GM13976 (cell line): ENCODE measurements around the gene TTC24.
A peak's percentile ranks its signal among the peaks of the same experiment; 100 is the strongest.
"Not testable (repeated sequence)": the region's sequence is repeated elsewhere in the genome, so short reads cannot be mapped to it uniquely, and the experiment has no call there.

Source experiments
- DNase-seq: peaks from one replicate; pipeline ENCODE4 v3.0.0; 2012; ENCODE audit warnings: low spot score
- in situ Hi-C: fragments of 300-500 bp; cut with MboI; formaldehyde crosslinking; loops from one replicate; pipeline ENCODE4 v1.12.0; 2022; ENCODE audit warnings: low sequenced_read_pairs, mixed read lengths, inconsistent platforms; ENCODE audit not compliant: unreplicated experiment
- TF ChIP-seq, protein P1 (sequence below): IDR thresholded peaks from 2 replicates; pipeline ENCODE4 v1.5.1; 2012; ENCODE audit warnings: borderline replicate concordance, mild to moderate bottlenecking; ENCODE audit not compliant: insufficient read depth; ENCODE audit errors: extremely low read depth, missing control alignments, control extremely low read depth

The TTC24 gene

DNA sequence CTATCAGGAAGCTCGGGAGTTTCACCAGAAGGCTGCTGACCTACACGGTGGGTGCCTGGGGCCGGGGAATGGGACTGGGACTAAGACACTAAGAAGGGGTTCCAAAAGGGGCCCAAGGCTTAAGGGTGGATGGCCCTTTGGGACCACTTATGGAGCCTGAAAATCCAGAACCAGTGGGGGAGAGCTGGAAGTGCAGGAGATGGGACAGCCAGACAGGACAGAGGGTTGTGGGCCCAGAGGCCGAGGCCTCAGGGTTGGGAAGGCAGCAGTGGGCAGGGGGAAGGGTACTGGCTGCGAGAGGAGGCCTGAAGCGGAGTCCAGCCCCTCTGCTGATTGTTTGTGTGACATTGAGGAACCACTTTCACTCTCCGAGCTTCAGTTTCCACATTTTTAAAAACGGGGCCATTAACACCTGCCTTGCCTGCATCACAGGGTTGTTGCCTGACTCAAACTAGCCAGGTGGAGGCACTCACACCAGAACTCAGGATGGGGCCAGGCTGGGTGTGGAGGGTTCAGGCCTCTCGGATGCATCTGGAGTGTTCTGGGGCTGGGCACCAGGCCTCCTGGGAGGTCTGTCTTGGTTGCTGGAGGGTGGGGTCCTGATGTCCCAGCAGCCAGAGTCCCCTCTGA lies 3.0 kb downstream of the TTC24 start:
- DNase-seq, result no peak
- in situ Hi-C loops, result no loop called here
- TF ChIP-seq, protein P1, sequence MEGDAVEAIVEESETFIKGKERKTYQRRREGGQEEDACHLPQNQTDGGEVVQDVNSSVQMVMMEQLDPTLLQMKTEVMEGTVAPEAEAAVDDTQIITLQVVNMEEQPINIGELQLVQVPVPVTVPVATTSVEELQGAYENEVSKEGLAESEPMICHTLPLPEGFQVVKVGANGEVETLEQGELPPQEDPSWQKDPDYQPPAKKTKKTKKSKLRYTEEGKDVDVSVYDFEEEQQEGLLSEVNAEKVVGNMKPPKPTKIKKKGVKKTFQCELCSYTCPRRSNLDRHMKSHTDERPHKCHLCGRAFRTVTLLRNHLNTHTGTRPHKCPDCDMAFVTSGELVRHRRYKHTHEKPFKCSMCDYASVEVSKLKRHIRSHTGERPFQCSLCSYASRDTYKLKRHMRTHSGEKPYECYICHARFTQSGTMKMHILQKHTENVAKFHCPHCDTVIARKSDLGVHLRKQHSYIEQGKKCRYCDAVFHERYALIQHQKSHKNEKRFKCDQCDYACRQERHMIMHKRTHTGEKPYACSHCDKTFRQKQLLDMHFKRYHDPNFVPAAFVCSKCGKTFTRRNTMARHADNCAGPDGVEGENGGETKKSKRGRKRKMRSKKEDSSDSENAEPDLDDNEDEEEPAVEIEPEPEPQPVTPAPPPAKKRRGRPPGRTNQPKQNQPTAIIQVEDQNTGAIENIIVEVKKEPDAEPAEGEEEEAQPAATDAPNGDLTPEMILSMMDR, result no peak

- TF ChIP-seq, protein P1, result peak; percentile 71
- DNase-seq, result peak; percentile 88
- in situ Hi-C loops, result no loop called here
Measured at GRCh38 chr1:156583821-156584622, 4.5 kb downstream of the TTC24 start.

DNA sequence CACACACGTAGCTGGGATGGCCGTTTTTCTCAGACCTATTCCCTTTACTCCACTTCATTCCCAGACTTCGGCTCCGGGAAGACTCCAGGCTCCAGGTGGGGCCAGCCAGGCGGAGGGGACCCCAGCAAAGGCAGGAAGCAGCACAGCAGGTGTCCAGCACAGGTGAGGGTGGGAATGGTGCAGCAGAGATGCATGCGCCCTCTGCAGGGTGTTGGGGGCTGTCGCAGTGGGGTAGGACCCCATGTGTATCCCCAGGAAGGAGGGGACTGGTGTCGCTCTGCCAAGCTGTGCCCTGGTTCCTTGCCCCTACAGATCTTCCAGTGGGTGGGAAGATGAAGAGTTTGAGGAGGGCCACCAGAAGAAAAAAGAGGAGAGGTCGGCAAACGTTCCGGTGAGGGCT lies 5.3 kb downstream of the TTC24 start:
- in situ Hi-C loops, result no loop called here
- peak; percentile 54 for DNase-seq
- TF ChIP-seq, protein P1, result peak; percentile 33

DNA sequence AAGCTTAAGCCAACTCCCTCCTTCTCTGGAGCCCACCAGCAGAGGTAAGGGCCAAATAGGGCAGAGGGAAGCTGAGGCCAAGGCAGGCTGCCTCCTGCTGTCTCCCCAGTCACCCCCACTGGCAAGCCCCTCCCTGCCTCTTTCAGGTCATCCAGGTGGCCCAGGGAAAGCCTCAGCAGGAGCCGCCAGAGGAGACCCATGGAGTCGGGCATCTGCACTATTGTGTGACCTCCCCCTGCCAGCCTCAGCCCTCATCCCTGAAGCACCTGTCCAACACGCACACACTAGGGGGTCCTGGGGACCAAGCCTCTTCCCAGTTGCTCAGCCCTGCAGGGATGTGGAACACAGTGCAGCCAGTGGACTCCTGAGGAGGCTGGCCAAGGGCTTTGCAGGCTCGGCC lies 6.8 kb downstream of the TTC24 start:
- DNase-seq, result no peak
- TF ChIP-seq, protein P1, result no peak
- in situ Hi-C loops, result no loop called here

DNA sequence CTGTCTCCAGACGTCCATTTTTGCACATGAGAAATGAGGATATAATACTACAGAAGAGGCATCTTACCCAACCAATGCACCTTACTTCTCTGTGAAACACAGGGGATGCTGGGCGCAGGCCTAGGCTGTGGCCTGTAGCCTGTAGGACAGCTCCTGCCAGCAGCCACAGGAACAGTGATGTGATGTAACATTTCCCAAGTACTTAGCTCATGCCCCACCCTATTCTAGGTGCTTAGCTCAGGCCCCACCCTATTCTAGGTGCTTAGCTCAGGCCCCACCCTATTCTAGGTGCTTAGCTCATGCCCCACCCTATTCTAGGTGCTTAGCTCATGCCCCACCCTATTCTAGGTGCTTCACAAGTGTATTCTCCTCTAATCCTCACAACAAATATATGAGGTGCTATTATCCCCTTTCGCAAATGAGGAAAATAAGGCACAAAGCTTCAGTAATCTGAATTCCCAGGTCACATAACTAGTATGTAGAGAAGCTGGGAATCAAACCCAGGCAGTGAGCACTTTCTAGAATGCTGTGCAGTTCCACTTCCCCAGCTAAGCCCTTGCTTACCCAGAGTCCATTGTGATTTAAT lies 7.5 kb downstream of the TTC24 start:
- DNase-seq, result no peak
- TF ChIP-seq, protein P1, result no peak
- in situ Hi-C loops, result no loop called here

DNA sequence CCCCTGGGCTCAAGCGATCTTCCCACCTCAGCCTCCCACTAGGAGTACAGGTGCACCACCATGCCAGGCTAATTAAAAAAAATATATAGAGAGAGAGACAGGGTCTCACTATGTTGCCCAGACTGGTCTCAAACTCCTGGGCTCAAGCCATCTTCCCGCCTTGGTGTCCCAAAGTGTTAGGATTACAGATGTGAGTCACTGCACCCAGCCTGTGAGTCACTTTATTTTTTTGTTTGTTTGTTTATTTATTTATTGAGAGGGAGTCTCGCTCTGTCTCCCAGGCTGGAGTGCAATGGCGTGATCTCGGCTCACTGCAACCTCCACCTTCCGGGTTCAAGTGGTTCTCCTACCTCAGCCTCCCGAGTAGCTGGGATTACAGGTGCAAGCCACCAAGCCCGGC lies 8.4 kb downstream of the TTC24 start:
- DNase-seq, in situ Hi-C loops: not testable (repeated sequence)

GRCh38 chr1:156589546-156589945 lies 10.0 kb downstream of the TTC24 start:
- in situ Hi-C loops, result no loop called here
- DNase-seq, result no peak
- TF ChIP-seq, protein P1, result no peak
